Glutamatergic neuron (in vitro differentiated cells): ENCODE data around the gene RBMX. TPM values are rescaled to one million over a fixed set of nuclear protein-coding genes. Genes with fewer than 3 reads are reported as not detected.

Experiments
- DNase-seq: peaks from one replicate; pipeline ENCODE4 v3.0.0; 2022
- H3K27ac Mint-ChIP-seq: one replicate; pipeline ENCODE4 v1.8.0; 2020; ENCODE audit warnings: mild to moderate bottlenecking, mixed read lengths, inconsistent platforms; ENCODE audit not compliant: unreplicated experiment
- H3K27me3 Mint-ChIP-seq: one replicate; pipeline ENCODE4 v1.8.0; 2020; ENCODE audit warnings: mild to moderate bottlenecking, moderate library complexity, mixed read lengths, inconsistent platforms; ENCODE audit not compliant: unreplicated experiment
- H3K36me3 Mint-ChIP-seq: one replicate; pipeline ENCODE4 v1.8.0; 2020; ENCODE audit warnings: mild to moderate bottlenecking, mixed read lengths, inconsistent platforms; ENCODE audit not compliant: unreplicated experiment
- H3K4me1 Mint-ChIP-seq: one replicate; pipeline ENCODE4 v1.8.0; 2020; ENCODE audit warnings: mild to moderate bottlenecking, low read depth, mixed read lengths, inconsistent platforms; ENCODE audit not compliant: unreplicated experiment
- H3K4me3 Mint-ChIP-seq: one replicate; pipeline ENCODE4 v1.8.0; 2020; ENCODE audit warnings: mild to moderate bottlenecking, mixed read lengths, inconsistent platforms; ENCODE audit not compliant: unreplicated experiment
- H3K9me3 Mint-ChIP-seq: one replicate; pipeline ENCODE4 v1.8.0; 2020; ENCODE audit warnings: mild to moderate bottlenecking, moderate library complexity, mixed read lengths, inconsistent platforms; ENCODE audit not compliant: unreplicated experiment
- CTCF ChIP-seq: fragments of 200-600 bp; sonication (generic); IDR thresholded peaks from one replicate; pipeline ENCODE4 v1.5.0; 2021; ENCODE audit not compliant: partially characterized antibody, unreplicated experiment
- total RNA-seq: library from RNA; stranded (reverse); fragmentation: NEBNext Ultra II Directional; extraction: Animal tissue kit (Norgen Biotek cat#: 25700); gene quantifications from one replicate; pipeline ENCODE4 v1.2.1, GENCODE V29; 2021; ENCODE audit not compliant: unreplicated experiment

RBMX gene
- total RNA-seq, 1 donor from 2014 or later: 246 TPM

GRCh38 chrX:136851526-136851925 lies 29.0 kb downstream of the RBMX start:
- no peaks in the 10 kb centered on the region for H3K4me1 Mint-ChIP-seq

DNA sequence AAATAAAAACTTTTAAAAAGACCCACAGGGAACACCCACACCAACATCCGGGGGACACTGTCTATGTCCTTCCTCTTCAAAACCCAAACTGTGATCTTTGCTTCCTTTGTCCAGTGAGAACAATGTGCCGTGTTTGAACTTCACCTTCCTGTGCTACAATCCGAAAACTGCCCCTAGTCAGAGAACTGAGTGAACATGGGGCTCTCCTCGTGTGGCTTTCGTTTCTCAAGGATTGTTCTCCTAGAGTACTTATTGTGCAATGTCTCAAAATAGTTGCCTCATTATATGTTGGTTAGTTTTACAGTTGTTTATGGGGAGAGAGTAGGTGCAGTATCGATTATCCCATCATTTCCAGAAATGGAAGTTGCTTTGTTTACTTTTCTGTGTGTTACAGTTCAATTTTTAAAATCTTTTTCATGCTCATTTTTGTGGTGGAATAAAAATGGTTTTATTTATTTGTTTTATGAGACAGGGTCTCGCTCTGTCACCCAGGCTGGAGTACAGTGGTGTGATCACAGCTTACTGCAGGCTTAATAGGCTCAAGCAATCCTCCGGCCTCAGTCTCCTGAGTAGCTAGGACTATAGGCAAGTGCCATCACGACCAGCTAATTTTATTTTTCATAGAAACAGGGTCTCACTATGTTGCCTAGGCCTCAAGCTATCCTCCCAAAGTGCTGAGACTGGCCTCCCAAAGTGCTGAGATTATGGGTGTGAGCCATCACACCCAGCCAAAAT lies 29.9 kb downstream of the RBMX start:
- no peak for TF ChIP-seq CTCF
- DNase-seq: no peak

More at GRCh38 chrX:136851526-136851925, 29.0 kb downstream of the RBMX start:
- Mint-ChIP-seq H3K36me3 (no peaks in the 10 kb centered on the region), H3K4me3 (no peak overlapping the region), H3K27me3 (no peaks in the 10 kb centered on the region), H3K27ac (no peak overlapping the region), H3K9me3 (peaks cover 3% of the 10 kb centered on the region)
- DNase-seq: no peak
- TF ChIP-seq CTCF: no peak

GRCh38 chrX:136849395-136849794 lies 31.1 kb downstream of the RBMX start:
- H3K4me1 Mint-ChIP-seq: no peaks in the 10 kb centered on the region
- no peaks in the 10 kb centered on the region for H3K36me3 Mint-ChIP-seq
- no peak for TF ChIP-seq CTCF
- no peak overlapping the region for H3K27ac Mint-ChIP-seq
- H3K27me3 Mint-ChIP-seq: no peaks in the 10 kb centered on the region
- no peak overlapping the region for H3K4me3 Mint-ChIP-seq
- H3K9me3 Mint-ChIP-seq: no peaks in the 10 kb centered on the region
- no peak for DNase-seq

More for the DNA sequence above, 29.9 kb downstream of the RBMX start:
- H3K4me1 Mint-ChIP-seq: no peaks in the 10 kb centered on the region
- no peak overlapping the region for H3K27ac Mint-ChIP-seq
- no peak overlapping the region for H3K4me3 Mint-ChIP-seq
- no peaks in the 10 kb centered on the region for H3K27me3 Mint-ChIP-seq
- H3K9me3 Mint-ChIP-seq: no peaks in the 10 kb centered on the region
- H3K36me3 Mint-ChIP-seq: no peaks in the 10 kb centered on the region

DNA sequence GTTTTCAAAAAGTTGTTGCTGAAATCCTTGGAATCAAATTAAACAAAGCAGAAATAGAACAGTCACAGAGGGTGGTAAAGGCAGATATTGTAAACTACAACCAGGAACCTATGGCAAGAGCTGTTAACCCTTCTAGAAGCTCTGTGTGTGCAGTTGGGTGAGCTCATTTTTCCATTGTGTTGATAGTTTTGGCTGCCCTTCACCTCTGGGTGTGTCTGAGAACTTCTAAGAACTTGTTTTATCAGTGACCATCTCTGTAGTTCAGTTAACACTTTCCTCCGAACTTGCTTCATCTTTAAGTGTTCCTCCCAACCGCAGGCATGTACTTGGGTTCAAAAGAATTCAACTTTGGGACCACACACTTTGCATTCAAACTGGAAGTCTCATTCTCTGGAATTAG lies 32.7 kb downstream of the RBMX start:
- no peak for DNase-seq
- H3K27ac Mint-ChIP-seq: no peak overlapping the region
- H3K9me3 Mint-ChIP-seq: no peaks in the 10 kb centered on the region
- H3K36me3 Mint-ChIP-seq: no peaks in the 10 kb centered on the region
- H3K27me3 Mint-ChIP-seq: no peaks in the 10 kb centered on the region
- H3K4me1 Mint-ChIP-seq: no peaks in the 10 kb centered on the region
- H3K4me3 Mint-ChIP-seq: no peak overlapping the region
- no peak for TF ChIP-seq CTCF

DNA sequence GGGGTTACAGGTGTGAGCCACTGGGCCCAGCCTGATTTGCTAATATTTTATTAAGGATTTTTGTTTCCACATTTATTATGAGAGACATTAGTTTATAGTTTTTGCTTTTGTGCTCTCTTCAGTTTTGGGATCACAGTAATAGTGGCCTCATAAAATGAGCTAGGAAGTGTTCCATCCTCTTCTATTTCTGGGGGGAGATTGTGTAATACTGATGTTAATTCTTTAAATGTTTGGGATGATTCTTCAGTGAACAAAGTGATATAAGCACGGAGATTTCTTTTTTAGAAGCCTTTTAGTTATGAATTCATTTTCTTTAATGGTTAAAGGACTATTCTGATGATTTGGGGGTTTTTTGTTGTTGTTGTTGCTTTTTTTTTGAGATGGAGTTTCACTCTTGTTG lies 41.3 kb downstream of the RBMX start:
- no peak overlapping the region for H3K27ac Mint-ChIP-seq
- H3K36me3 Mint-ChIP-seq: no peaks in the 10 kb centered on the region

More for the DNA sequence above, 41.3 kb downstream of the RBMX start:
- H3K9me3 Mint-ChIP-seq: no peaks in the 10 kb centered on the region
- no peak for DNase-seq
- H3K27me3 Mint-ChIP-seq: no peaks in the 10 kb centered on the region
- TF ChIP-seq CTCF: no peak
- no peaks in the 10 kb centered on the region for H3K4me1 Mint-ChIP-seq
- H3K4me3 Mint-ChIP-seq: no peak overlapping the region
